Natural killer cell treated with Interleukin-12 subunit alpha and Interleukin-12 subunit beta and Interleukin-15 and Interleukin-18, amount 100 ng/mL, for 72 hours (primary cell): ENCODE results near the gene GRIK4. TPM values are rescaled to one million over a fixed set of nuclear protein-coding genes. Genes with fewer than 3 reads are reported as not detected.

Source experiments
- ATAC-seq, 2 donors: fragments of 150-1000 bp; cut with Tn5 transposase in 1 of 2; sonication (Bioruptor Pico), chemical (Tn5 transposase) in 1 of 2; 2 replicates each; pipeline ENCODE4 v1.10.0; 2021
- DNase-seq: peaks from one replicate; pipeline ENCODE4 v3.0.0; 2022; ENCODE audit warnings: low spot score
- H3K27ac Mint-ChIP-seq, 2 donors: 1 replicate in 1 of 2; 2 replicates in 1 of 2; pipeline ENCODE4 v1.8.0; 2022; ENCODE audit warnings: mixed read lengths in 2 of 2, mild to moderate bottlenecking in 1 of 2, moderate library complexity in 1 of 2
- H3K27me3 Mint-ChIP-seq, 2 donors: 1 replicate in 1 of 2; 2 replicates in 1 of 2; pipeline ENCODE4 v1.8.0; 2022; ENCODE audit warnings: mixed read lengths in 2 of 2
- H3K36me3 Mint-ChIP-seq: one replicate; pipeline ENCODE4 v1.8.0; 2022; ENCODE audit warnings: mixed read lengths
- H3K4me1 Mint-ChIP-seq, 2 donors: 1 replicate in 1 of 2; 2 replicates in 1 of 2; pipeline ENCODE4 v1.8.0; 2022; ENCODE audit warnings: low read depth in 2 of 2, mixed read lengths in 2 of 2, mild to moderate bottlenecking in 1 of 2
- H3K4me3 Mint-ChIP-seq: one replicate; pipeline ENCODE4 v1.8.0; 2022; ENCODE audit warnings: mixed read lengths
- H3K9me3 Mint-ChIP-seq: 2 replicates; pipeline ENCODE4 v1.8.0; 2022; ENCODE audit warnings: mixed read lengths
- total RNA-seq, 2 donors: library from RNA; stranded (reverse); gene quantifications; one replicate each; pipeline ENCODE4 v1.2.3, GENCODE V29; 2022

Gene GRIK4
- total RNA-seq, 2 donors from 2014 or later = 1.4 to 1.8 TPM

- DNase-seq (no peak), ATAC-seq (no peak)
- no peak overlapping the region for H3K4me3 Mint-ChIP-seq
- H3K36me3 Mint-ChIP-seq = no peaks in the 10 kb centered on the region
- H3K27ac Mint-ChIP-seq = no peak overlapping the region
- H3K9me3 Mint-ChIP-seq = no peaks in the 10 kb centered on the region
- peaks cover 21 to 23% of the 10 kb centered on the region in 2 donors for H3K27me3 Mint-ChIP-seq
- peaks cover 0 to 5% of the 10 kb centered on the region in 2 donors for H3K4me1 Mint-ChIP-seq
Measured at GRCh38 chr11:120590472-120590871, 78.9 kb downstream of the GRIK4 start.

- DNase-seq = no peak
- H3K27ac Mint-ChIP-seq = no peak overlapping the region
- no peaks in the 10 kb centered on the region for H3K9me3 Mint-ChIP-seq
- H3K27me3 Mint-ChIP-seq = peaks cover 12 to 19% of the 10 kb centered on the region in 2 donors
- no peaks in the 10 kb centered on the region for H3K36me3 Mint-ChIP-seq
- no peak for ATAC-seq
- peaks cover 0 to 2% of the 10 kb centered on the region in 2 donors for H3K4me1 Mint-ChIP-seq
- no peak overlapping the region for H3K4me3 Mint-ChIP-seq
Measured at GRCh38 chr11:120594746-120595145, 83.2 kb downstream of the GRIK4 start.

DNA sequence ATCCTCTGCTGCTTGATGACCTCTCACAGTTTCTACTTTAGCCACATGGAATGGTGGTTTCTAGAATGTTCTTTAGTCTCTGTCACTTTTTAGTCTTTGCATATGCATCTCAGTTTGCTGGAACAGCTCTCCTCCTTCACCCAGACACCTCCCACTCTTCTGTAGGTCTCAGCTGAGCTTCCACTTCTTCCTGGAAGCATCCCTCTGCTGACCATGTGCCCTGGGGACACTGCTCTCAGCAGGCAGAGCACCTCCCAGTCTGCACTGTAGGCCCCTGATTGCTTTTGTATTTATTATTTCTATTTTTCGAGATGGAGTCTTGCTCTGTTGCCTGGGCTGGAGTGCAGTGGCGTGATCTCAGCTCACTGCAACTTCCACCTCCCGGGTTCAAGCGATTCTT is 84.0 kb downstream of the GRIK4 start:
- peaks cover 12 to 19% of the 10 kb centered on the region in 2 donors for H3K27me3 Mint-ChIP-seq
- H3K4me3 Mint-ChIP-seq = no peak overlapping the region
- ATAC-seq (no peak), DNase-seq (no peak)
- H3K27ac Mint-ChIP-seq = no peak overlapping the region
- no peaks in the 10 kb centered on the region for H3K36me3 Mint-ChIP-seq
- H3K4me1 Mint-ChIP-seq = peaks cover 0 to 2% of the 10 kb centered on the region in 2 donors
- no peaks in the 10 kb centered on the region for H3K9me3 Mint-ChIP-seq

- H3K27me3 Mint-ChIP-seq = peaks cover 12 to 19% of the 10 kb centered on the region in 2 donors
- no peaks in the 10 kb centered on the region for H3K9me3 Mint-ChIP-seq
- H3K4me1 Mint-ChIP-seq = peaks cover 0 to 2% of the 10 kb centered on the region in 2 donors
- no peaks in the 10 kb centered on the region for H3K36me3 Mint-ChIP-seq
- ATAC-seq (no peak), DNase-seq (no peak)
- no peak overlapping the region for H3K4me3 Mint-ChIP-seq
- no peak overlapping the region for H3K27ac Mint-ChIP-seq
Measured at GRCh38 chr11:120597250-120598215, 86.0 kb downstream of the GRIK4 start.

GRCh38 chr11:120598517-120599257 is 87.1 kb downstream of the GRIK4 start:
- no peaks in the 10 kb centered on the region for H3K9me3 Mint-ChIP-seq
- DNase-seq = no peak
- no peak overlapping the region for H3K4me3 Mint-ChIP-seq
- peaks cover 6 to 13% of the 10 kb centered on the region in 2 donors for H3K27me3 Mint-ChIP-seq
- ATAC-seq = no peak
- no peaks in the 10 kb centered on the region for H3K36me3 Mint-ChIP-seq
- H3K4me1 Mint-ChIP-seq = peaks cover 0 to 2% of the 10 kb centered on the region in 2 donors
- H3K27ac Mint-ChIP-seq = no peak overlapping the region

GRCh38 chr11:120599816-120600420 is 88.4 kb downstream of the GRIK4 start:
- Mint-ChIP-seq H3K9me3 (no peaks in the 10 kb centered on the region), H3K27ac (peak overlapping the region in 1 of 2 donors; percentile 47), H3K4me1 (peaks cover 0 to 2% of the 10 kb centered on the region in 2 donors), H3K36me3 (no peaks in the 10 kb centered on the region), H3K27me3 (peaks cover 0 to 10% of the 10 kb centered on the region in 2 donors), H3K4me3 (no peak overlapping the region)
- ATAC-seq (no peak), DNase-seq (no peak)

- Mint-ChIP-seq H3K4me3 (no peak overlapping the region), H3K27me3 (peaks cover 0 to under 1% of the 10 kb centered on the region in 2 donors), H3K27ac (peak overlapping the region in 1 of 2 donors; percentile 39), H3K4me1 (no peaks in the 10 kb centered on the region), H3K36me3 (no peaks in the 10 kb centered on the region), H3K9me3 (no peaks in the 10 kb centered on the region)
- DNase-seq = no peak
- ATAC-seq = no peak
Measured at GRCh38 chr11:120601536-120601935, 90.0 kb downstream of the GRIK4 start.

GRCh38 chr11:120603071-120603470 is 91.5 kb downstream of the GRIK4 start:
- Mint-ChIP-seq H3K4me3 (no peak overlapping the region), H3K27me3 (no peaks in the 10 kb centered on the region), H3K4me1 (no peaks in the 10 kb centered on the region), H3K36me3 (no peaks in the 10 kb centered on the region), H3K9me3 (no peaks in the 10 kb centered on the region), H3K27ac (no peak overlapping the region)
- ATAC-seq (no peak), DNase-seq (no peak)

DNA sequence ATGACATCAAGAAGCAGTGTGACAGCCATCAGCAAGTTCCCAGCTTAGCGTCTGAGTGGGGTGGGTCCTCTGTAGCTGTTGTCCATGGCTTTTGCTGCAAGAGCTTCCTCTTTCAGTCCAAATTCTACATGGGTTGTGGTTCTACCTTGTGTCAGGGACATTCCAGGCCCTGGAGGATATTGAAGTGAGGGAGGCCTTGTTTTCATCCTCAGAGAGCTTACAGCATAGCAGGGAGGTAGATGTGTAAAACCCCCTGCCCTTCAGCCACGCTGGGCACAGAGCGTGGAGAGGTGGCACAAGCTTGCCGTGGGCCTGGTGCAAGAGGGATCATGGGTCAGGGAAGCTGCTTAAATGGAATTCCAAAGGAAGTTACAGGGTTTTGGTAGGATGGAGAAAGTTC is 93.9 kb downstream of the GRIK4 start:
- no peak overlapping the region for H3K27ac Mint-ChIP-seq
- no peaks in the 10 kb centered on the region for H3K9me3 Mint-ChIP-seq
- peaks cover 0 to 4% of the 10 kb centered on the region in 2 donors for H3K4me1 Mint-ChIP-seq
- H3K36me3 Mint-ChIP-seq = no peaks in the 10 kb centered on the region
- H3K4me3 Mint-ChIP-seq = no peak overlapping the region
- DNase-seq (no peak), ATAC-seq (no peak)
- no peaks in the 10 kb centered on the region for H3K27me3 Mint-ChIP-seq

GRCh38 chr11:120606211-120607010 is 94.9 kb downstream of the GRIK4 start:
- no peaks in the 10 kb centered on the region for H3K9me3 Mint-ChIP-seq
- no peak for DNase-seq
- peaks cover 0 to 4% of the 10 kb centered on the region in 2 donors for H3K4me1 Mint-ChIP-seq
- H3K4me3 Mint-ChIP-seq = no peak overlapping the region
- no peak overlapping the region for H3K27ac Mint-ChIP-seq
- H3K27me3 Mint-ChIP-seq = no peaks in the 10 kb centered on the region
- no peaks in the 10 kb centered on the region for H3K36me3 Mint-ChIP-seq
- no peak for ATAC-seq

DNA sequence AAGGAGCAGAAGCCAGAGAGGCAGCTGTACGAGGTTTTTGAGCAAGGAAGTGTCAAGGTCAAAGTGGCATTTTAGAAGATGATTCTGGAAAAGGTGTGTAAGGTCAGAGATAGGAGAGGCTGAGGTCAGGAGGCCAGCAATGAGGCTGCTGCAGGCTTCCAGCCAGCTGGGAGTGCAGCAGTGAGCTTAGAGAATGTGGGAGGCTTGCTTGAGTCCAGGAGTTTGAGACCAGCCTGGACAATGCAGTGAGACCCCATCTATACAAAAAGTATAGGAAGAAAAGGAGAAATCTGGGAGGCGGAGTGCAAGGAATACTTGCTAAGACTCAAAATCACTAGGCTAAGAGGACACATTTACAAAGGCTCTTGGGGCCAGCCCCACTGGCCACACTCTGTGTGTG is 96.5 kb downstream of the GRIK4 start:
- Mint-ChIP-seq H3K4me3 (no peak overlapping the region), H3K4me1 (peaks cover 15% of the 10 kb centered on the region in 2 donors), H3K27ac (peak overlapping the region in 1 of 2 donors; percentile 0), H3K27me3 (no peaks in the 10 kb centered on the region), H3K36me3 (no peaks in the 10 kb centered on the region), H3K9me3 (no peaks in the 10 kb centered on the region)
- ATAC-seq = no peak
- no peak for DNase-seq

GRCh38 chr11:120608760-120609211 is 97.2 kb downstream of the GRIK4 start:
- H3K27ac Mint-ChIP-seq = no peak overlapping the region
- H3K9me3 Mint-ChIP-seq = no peaks in the 10 kb centered on the region

GRCh38 chr11:120610111-120610510 is 98.6 kb downstream of the GRIK4 start:
- no peaks in the 10 kb centered on the region for H3K9me3 Mint-ChIP-seq
- H3K27me3 Mint-ChIP-seq = no peaks in the 10 kb centered on the region
- no peaks in the 10 kb centered on the region for H3K36me3 Mint-ChIP-seq
- DNase-seq = no peak
- H3K4me3 Mint-ChIP-seq = no peak overlapping the region
- H3K4me1 Mint-ChIP-seq = peaks cover 25 to 26% of the 10 kb centered on the region in 2 donors
- no peak for ATAC-seq
- peak overlapping the region in 1 of 2 donors; percentile 18 for H3K27ac Mint-ChIP-seq

More at GRCh38 chr11:120608760-120609211, 97.2 kb downstream of the GRIK4 start:
- Mint-ChIP-seq H3K27me3 (no peaks in the 10 kb centered on the region), H3K4me3 (no peak overlapping the region), H3K36me3 (no peaks in the 10 kb centered on the region), H3K4me1 (peaks cover 20 to 21% of the 10 kb centered on the region in 2 donors)
- DNase-seq = no peak
- ATAC-seq = no peak
